Tibial nerve (tissue), 4 donors: ENCODE results near the gene SNRK. TPM values are rescaled to one million over a fixed set of nuclear protein-coding genes. Genes with fewer than 3 reads are reported as not detected.

Experiments
- DNase-seq, 2 donors: peaks; one replicate each; pipeline ENCODE4 v3.0.0-alpha.2; 2019; ENCODE audit warnings: low spot score in 2 of 2
- H3K27ac ChIP-seq, 4 donors: fragments of 200-600 bp; sonication (generic) in 3 of 4; one replicate each; pipeline ENCODE4 v1.5.1; 2017 to 2019; ENCODE audit warnings: mild to moderate bottlenecking in 1 of 4
- H3K27me3 ChIP-seq, 2 donors: fragments of 200-600 bp; sonication (generic) in 1 of 2; one replicate each; pipeline versions ENCODE4 v1.5.1 to v1.6.0; 2017 to 2019
- H3K36me3 ChIP-seq, 3 donors: fragments of 200-600 bp; sonication (generic); one replicate each; pipeline ENCODE4 v1.5.1; 2018 to 2019
- H3K4me1 ChIP-seq, 4 donors: fragments of 200-600 bp; sonication (generic) in 3 of 4; one replicate each; pipeline ENCODE4 v1.5.1; 2017 to 2019
- H3K4me3 ChIP-seq, 4 donors: fragments of 200-600 bp; sonication (generic) in 3 of 4; one replicate each; pipeline ENCODE4 v1.5.1; 2017 to 2019; ENCODE audit warnings: mild to moderate bottlenecking in 1 of 4, moderate library complexity in 1 of 4
- H3K9me3 ChIP-seq, 4 donors: fragments of 200-600 bp; sonication (generic) in 3 of 4; one replicate each; pipeline ENCODE4 v1.5.1; 2017 to 2019
- EP300 ChIP-seq, 2 donors: sonication (generic); formaldehyde crosslinking; IDR thresholded peaks; one replicate each; pipeline ENCODE4 v1.6.1; 2017; ENCODE audit warnings: antibody characterized with exemption in 2 of 2, mild to moderate bottlenecking in 1 of 2
- POLR2A ChIP-seq, 2 donors: fragments of 450-650 bp; IDR thresholded peaks; one replicate each; pipeline ENCODE4 v1.6.1; 2017; ENCODE audit warnings: antibody characterized with exemption in 2 of 2, mild to moderate bottlenecking in 2 of 2, moderate library complexity in 2 of 2
- WGBS, 2 donors: methylation state at CpG; one replicate each; pipeline ENCODE4 v1.1.5; 2018; 5-methylcytosine and 5-hydroxymethylcytosine counted together
- total RNA-seq, 4 donors: library from RNA; depleted of rRNA; stranded (reverse); fragments of >200 nt; gene quantifications; one replicate each; pipeline ENCODE4 v1.1.0, GENCODE V29; 2016
- TF ChIP-seq, protein P1 (sequence below), 5 experiments: fragments of 200-600 bp in 3 of 5; fragments of 450-650 bp in 2 of 5; sonication (generic) in 3 of 5; IDR thresholded peaks; one replicate each; pipeline ENCODE4 v1.5.1; 2016 to 2019; ENCODE audit warnings: antibody characterized with exemption in 5 of 5, mild to moderate bottlenecking in 3 of 5, moderate library complexity in 2 of 5

SNRK gene
- total RNA-seq, 4 donors from 2014 or later: 59.6 to 83.1 (median 73.7) TPM

DNA sequence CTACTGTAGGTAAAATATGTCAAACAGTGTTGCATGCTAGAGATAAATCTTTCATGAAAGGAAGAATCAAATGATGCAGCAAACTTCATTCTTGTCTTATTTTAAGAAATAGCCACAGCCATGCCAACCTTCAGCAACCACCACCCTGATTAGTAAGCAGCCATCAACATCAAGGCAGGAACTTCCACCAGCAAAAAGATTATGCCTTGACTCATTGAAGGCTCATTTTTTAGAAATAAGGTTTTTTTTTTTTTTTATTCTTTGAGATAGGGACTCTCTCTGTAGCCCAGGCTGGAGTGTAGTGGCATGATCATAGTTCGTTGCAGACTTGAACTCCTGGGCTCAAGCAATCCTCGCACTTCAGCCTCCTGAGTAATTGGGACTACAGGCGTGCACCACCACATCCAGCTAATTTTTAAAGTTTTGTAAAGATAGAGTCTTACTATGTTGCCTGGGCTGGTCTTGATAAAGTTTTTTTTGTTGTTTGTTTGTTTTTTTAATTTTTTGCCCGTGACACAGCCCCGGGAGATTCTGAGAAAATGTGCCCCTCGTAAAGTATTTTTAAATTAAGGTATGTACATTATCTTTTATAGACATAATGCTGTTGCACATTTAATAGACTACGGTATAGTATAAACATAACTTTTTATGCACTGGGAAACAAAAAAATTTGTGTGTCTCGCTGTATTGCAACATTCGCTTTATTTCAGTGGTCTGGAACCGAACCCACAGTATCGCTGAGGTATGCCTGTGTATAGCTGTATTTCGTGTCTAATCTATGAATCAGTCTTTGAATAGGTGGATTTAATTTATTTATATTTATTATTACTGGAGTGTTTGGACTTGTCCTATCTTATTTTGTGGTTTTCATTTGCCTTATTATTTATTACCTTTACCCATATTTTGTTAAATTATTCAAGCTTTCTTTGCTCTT lies 23.3 kb downstream of the SNRK start:
- DNase-seq: no peak
- whole genome bisulfite sequencing, 2 donors: 95 to 97% methylated on average over 12 of the region's 12 CpGs
- H3K4me1 ChIP-seq: peaks cover 0 to 3% (median 0%) of the 10 kb centered on the region in 4 donors
- no peak overlapping the region for H3K27ac ChIP-seq
- TF ChIP-seq, protein P1, sequence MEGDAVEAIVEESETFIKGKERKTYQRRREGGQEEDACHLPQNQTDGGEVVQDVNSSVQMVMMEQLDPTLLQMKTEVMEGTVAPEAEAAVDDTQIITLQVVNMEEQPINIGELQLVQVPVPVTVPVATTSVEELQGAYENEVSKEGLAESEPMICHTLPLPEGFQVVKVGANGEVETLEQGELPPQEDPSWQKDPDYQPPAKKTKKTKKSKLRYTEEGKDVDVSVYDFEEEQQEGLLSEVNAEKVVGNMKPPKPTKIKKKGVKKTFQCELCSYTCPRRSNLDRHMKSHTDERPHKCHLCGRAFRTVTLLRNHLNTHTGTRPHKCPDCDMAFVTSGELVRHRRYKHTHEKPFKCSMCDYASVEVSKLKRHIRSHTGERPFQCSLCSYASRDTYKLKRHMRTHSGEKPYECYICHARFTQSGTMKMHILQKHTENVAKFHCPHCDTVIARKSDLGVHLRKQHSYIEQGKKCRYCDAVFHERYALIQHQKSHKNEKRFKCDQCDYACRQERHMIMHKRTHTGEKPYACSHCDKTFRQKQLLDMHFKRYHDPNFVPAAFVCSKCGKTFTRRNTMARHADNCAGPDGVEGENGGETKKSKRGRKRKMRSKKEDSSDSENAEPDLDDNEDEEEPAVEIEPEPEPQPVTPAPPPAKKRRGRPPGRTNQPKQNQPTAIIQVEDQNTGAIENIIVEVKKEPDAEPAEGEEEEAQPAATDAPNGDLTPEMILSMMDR (IDR thresholded peaks at IDR 0.05): no peak
- TF ChIP-seq EP300 (IDR thresholded peaks at IDR 0.05) (no peak), POLR2A (IDR thresholded peaks at IDR 0.05) (no peak)
- no peak overlapping the region for H3K4me3 ChIP-seq
- H3K36me3 ChIP-seq: peaks cover 0 to 24% (median 0%) of the 10 kb centered on the region in 3 donors
- peaks cover 0 to 8% (median 0%) of the 10 kb centered on the region in 4 donors for H3K9me3 ChIP-seq
- H3K27me3 ChIP-seq: no peaks in the 10 kb centered on the region

GRCh38 chr3:43316783-43317460 lies 30.6 kb downstream of the SNRK start:
- no peak for DNase-seq
- Histone ChIP-seq H3K27me3 (no peaks in the 10 kb centered on the region), H3K4me3 (no peak overlapping the region), H3K27ac (peak overlapping the region; percentile 2 to 68 (median 46)), H3K9me3 (no peaks in the 10 kb centered on the region), H3K4me1 (peaks cover 0 to 39% (median 16%) of the 10 kb centered on the region in 4 donors), H3K36me3 (no peaks in the 10 kb centered on the region)
- WGBS, 2 donors: 50 to 63% methylated on average over 4 of the region's 4 CpGs
- no peak for TF ChIP-seq POLR2A (IDR thresholded peaks at IDR 0.05)
- TF ChIP-seq, protein P1 (IDR thresholded peaks at IDR 0.05): no peak
- TF ChIP-seq EP300 (IDR thresholded peaks at IDR 0.05): no peak

- Histone ChIP-seq H3K36me3 (no peaks in the 10 kb centered on the region), H3K4me3 (no peak overlapping the region), H3K27ac (peak overlapping the region; percentile 2 to 68 (median 46)), H3K9me3 (no peaks in the 10 kb centered on the region), H3K27me3 (no peaks in the 10 kb centered on the region), H3K4me1 (peaks cover 0 to 39% (median 16%) of the 10 kb centered on the region in 4 donors)
- WGBS, 2 donors: 47 to 49% methylated on average over 8 of the region's 8 CpGs
- no peak for DNase-seq
- TF ChIP-seq, protein P1 (IDR thresholded peaks at IDR 0.05): no peak
- peak in 1 of 2 donors; percentile 66 for TF ChIP-seq EP300 (IDR thresholded peaks at IDR 0.05)
Measured at GRCh38 chr3:43317461-43318316, 31.3 kb downstream of the SNRK start.

DNA sequence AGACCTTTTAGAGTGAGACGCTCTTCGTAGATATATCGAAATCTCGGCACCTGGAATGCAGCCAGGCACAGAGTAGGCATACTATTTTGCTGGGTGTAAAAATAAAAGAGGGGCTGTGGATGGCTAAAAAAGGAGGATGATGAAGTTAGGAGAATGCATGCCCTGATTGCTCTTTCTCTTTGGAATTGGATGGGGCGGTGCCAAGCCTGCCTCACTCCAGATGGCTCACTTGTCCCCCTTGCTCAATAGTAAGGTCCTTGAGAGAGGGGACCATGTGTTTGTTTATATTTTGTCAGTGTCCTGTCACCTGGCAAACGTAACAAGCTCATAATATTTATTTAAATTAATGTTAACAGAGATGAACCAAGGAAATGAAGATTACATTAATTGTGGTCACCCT lies 33.0 kb downstream of the SNRK start:
- 86 to 93% methylated on average over 6 of the region's 6 CpGs for WGBS, 2 donors
- DNase-seq: no peak
- H3K9me3 ChIP-seq: no peaks in the 10 kb centered on the region
- peaks cover 0 to 39% (median 16%) of the 10 kb centered on the region in 4 donors for H3K4me1 ChIP-seq
- H3K4me3 ChIP-seq: no peak overlapping the region
- no peak for TF ChIP-seq POLR2A (IDR thresholded peaks at IDR 0.05)
- no peaks in the 10 kb centered on the region for H3K27me3 ChIP-seq
- peak overlapping the region in 2 of 4 donors; percentile 30 to 62 for H3K27ac ChIP-seq
- no peaks in the 10 kb centered on the region for H3K36me3 ChIP-seq

DNA sequence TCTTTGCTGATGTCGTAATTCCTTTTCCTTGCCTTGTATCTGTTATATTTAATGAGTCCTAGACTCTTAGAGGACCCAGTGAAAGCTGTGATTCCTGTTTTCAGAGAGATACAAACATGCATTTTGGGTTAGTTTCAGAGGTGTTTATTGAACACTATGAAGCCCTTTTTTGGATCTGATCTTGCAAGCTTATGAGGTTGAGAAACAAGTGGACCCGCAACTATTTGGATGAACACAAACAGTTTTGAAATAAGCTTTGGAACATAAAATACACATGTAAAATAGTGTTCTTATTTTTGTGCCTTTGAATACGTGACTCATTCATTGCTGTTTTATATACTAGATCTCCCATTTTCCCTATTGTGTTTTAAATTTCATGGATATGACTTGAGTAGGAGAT lies 33.5 kb downstream of the SNRK start:
- no peak for DNase-seq
- peak overlapping the region in 2 of 4 donors; percentile 30 to 62 for H3K27ac ChIP-seq

More for the DNA sequence above, 33.5 kb downstream of the SNRK start:
- 91 to 92% methylated on average over 3 of the region's 3 CpGs for WGBS, 2 donors
- Histone ChIP-seq H3K9me3 (no peaks in the 10 kb centered on the region), H3K4me1 (peaks cover 0 to 42% (median 16%) of the 10 kb centered on the region in 4 donors), H3K4me3 (no peak overlapping the region), H3K27me3 (no peaks in the 10 kb centered on the region), H3K36me3 (no peaks in the 10 kb centered on the region)
- TF ChIP-seq POLR2A (IDR thresholded peaks at IDR 0.05): no peak
- TF ChIP-seq, protein P1 (IDR thresholded peaks at IDR 0.05): no peak
- peak in 1 of 2 donors; percentile 31 for TF ChIP-seq EP300 (IDR thresholded peaks at IDR 0.05)
